Fibroblast of lung (primary cell): ENCODE data around the gene TRIP6. TPM values are rescaled to one million over a fixed set of nuclear protein-coding genes. Genes with fewer than 3 reads are reported as not detected.

Experiments used
- DNase-seq, 2 donors: peaks; one replicate each; pipeline versions ENCODE4 v3.0.0 to v3.0.0-alpha.2; 2010; ENCODE audit warnings: low read depth in 2 of 2
- H2AFZ ChIP-seq: 2 replicates; pipeline ENCODE4 v1.5.1; 2012; ENCODE audit warnings: low read length, control low read depth, inconsistent platforms
- H3K27ac ChIP-seq: 2 replicates; pipeline ENCODE4 v1.5.1; 2011; ENCODE audit warnings: low read length, control low read depth; ENCODE audit not compliant: insufficient read depth
- H3K27me3 ChIP-seq: 2 replicates; pipeline ENCODE4 v1.5.1; 2011; ENCODE audit warnings: mild to moderate bottlenecking, low read length; ENCODE audit not compliant: control insufficient read depth, insufficient read depth
- H3K36me3 ChIP-seq: 2 replicates; pipeline ENCODE4 v1.5.1; 2011; ENCODE audit warnings: low read length; ENCODE audit not compliant: control insufficient read depth, insufficient read depth
- H3K4me1 ChIP-seq: 2 replicates; pipeline ENCODE4 v1.5.1; 2011; ENCODE audit warnings: low read length; ENCODE audit not compliant: control insufficient read depth, insufficient read depth; ENCODE audit errors: extremely low read depth
- H3K4me2 ChIP-seq: 2 replicates; pipeline ENCODE4 v1.5.1; 2011; ENCODE audit warnings: low read length, control low read depth; ENCODE audit not compliant: insufficient read depth; ENCODE audit errors: extremely low read depth
- H3K4me3 ChIP-seq, 4 experiments: fragments of 200-600 bp in 1 of 4; sonication (generic) in 1 of 4; replicated peaks in 1 of 4; 2 replicates each; pipeline ENCODE4 v1.5.1; 2011 to 2016; ENCODE audit warnings: low read length in 4 of 4, low read depth in 3 of 4, mild to moderate bottlenecking in 3 of 4, control low read depth in 2 of 4, inconsistent platforms in 1 of 4, mixed read lengths in 1 of 4; ENCODE audit not compliant: insufficient read depth in 1 of 4; ENCODE audit errors: control extremely low read depth in 1 of 4
- H3K79me2 ChIP-seq: 2 replicates; pipeline ENCODE4 v1.5.1; 2012; ENCODE audit warnings: mild to moderate bottlenecking, low read length, inconsistent platforms; ENCODE audit not compliant: control insufficient read depth, insufficient read depth
- H3K9ac ChIP-seq: 2 replicates; pipeline ENCODE4 v1.5.1; 2011; ENCODE audit warnings: mild to moderate bottlenecking, low read length, control low read depth; ENCODE audit not compliant: insufficient read depth
- H3K9me3 ChIP-seq: 2 replicates; pipeline ENCODE4 v1.5.1; 2012; ENCODE audit warnings: low read depth, low read length; ENCODE audit not compliant: control insufficient read depth, insufficient read depth
- H4K20me1 ChIP-seq: 2 replicates; pipeline ENCODE4 v1.5.1; 2011; ENCODE audit warnings: low read length; ENCODE audit not compliant: control insufficient read depth, insufficient read depth; ENCODE audit errors: extremely low read depth
- EZH2 ChIP-seq: IDR thresholded peaks from 2 replicates; pipeline ENCODE4 v1.5.1; 2012; ENCODE audit warnings: low read length, control low read depth, mild to moderate bottlenecking; ENCODE audit errors: missing control alignments
- polyA plus RNA-seq, 2 donors: library from polyadenylated mRNA; depleted of rRNA in 1 of 2; stranded (reverse) in 1 of 2; unstranded in 1 of 2; fragments of >200 nt; gene quantifications; 2 replicates each; pipeline ENCODE4 v1.2.1, GENCODE V29; 2011 to 2012; ENCODE audit warnings: missing spikeins in 1 of 2
- total RNA-seq: library from RNA; depleted of rRNA; stranded (reverse); fragments of >200 nt; gene quantifications from 2 replicates; pipeline ENCODE4 v1.2.1, GENCODE V29; 2014
- TF ChIP-seq, protein P1 (sequence below), 2 donors: IDR thresholded peaks in 1 of 2; conservative IDR thresholded peaks in 1 of 2; 1 replicate in 1 of 2; 2 replicates in 1 of 2; pipeline ENCODE4 v1.5.1; 2011 to 2012; ENCODE audit warnings: low read length in 2 of 2, control low read depth in 1 of 2, inconsistent platforms in 1 of 2, low read depth in 1 of 2, mild to moderate bottlenecking in 1 of 2

TRIP6 gene
- total and polyA plus RNA-seq, 2 donors (not counting 1 experiment from before 2014, with no cell fraction given) = 76.2 to 96.1 TPM

DNA sequence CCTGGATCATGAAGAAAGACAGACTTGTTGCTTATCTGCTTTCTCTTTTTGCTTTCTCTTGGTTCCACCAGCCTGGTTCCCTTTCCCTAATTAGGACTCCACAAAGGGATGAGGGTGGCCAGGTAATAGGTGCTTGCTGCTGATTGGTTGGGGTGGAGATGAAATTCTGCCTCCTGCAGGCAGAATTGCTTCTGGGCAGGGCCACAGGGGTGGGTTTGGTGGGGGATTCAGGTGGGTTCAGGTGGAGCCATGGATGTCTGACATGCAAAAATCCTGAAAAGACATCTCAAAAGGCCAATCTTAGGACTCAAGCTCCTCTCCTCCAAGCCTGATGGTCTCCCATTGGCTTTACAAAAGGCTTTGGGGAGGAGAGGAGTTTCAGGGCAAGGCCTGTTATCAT lies 53.9 kb downstream of the TRIP6 start:
- Histone ChIP-seq H3K36me3 (no peaks in the 10 kb centered on the region), H3K9me3 (no peaks in the 10 kb centered on the region), H3K4me3 (no peak overlapping the region), H3K9ac (no peak overlapping the region), H4K20me1 (no peaks in the 10 kb centered on the region), H3K4me2 (no peak overlapping the region), H3K27me3 (no peaks in the 10 kb centered on the region), H2AFZ (no peak overlapping the region), H3K27ac (no peak overlapping the region), H3K79me2 (no peaks in the 10 kb centered on the region), H3K4me1 (no peaks in the 10 kb centered on the region)
- TF ChIP-seq, protein P1, sequence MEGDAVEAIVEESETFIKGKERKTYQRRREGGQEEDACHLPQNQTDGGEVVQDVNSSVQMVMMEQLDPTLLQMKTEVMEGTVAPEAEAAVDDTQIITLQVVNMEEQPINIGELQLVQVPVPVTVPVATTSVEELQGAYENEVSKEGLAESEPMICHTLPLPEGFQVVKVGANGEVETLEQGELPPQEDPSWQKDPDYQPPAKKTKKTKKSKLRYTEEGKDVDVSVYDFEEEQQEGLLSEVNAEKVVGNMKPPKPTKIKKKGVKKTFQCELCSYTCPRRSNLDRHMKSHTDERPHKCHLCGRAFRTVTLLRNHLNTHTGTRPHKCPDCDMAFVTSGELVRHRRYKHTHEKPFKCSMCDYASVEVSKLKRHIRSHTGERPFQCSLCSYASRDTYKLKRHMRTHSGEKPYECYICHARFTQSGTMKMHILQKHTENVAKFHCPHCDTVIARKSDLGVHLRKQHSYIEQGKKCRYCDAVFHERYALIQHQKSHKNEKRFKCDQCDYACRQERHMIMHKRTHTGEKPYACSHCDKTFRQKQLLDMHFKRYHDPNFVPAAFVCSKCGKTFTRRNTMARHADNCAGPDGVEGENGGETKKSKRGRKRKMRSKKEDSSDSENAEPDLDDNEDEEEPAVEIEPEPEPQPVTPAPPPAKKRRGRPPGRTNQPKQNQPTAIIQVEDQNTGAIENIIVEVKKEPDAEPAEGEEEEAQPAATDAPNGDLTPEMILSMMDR (conservative IDR thresholded peaks at IDR 0.05 in 1 of 2, IDR thresholded peaks at IDR 0.05 in 1 of 2; ENCODE audit: low read depth in 1 of 2, low read length in 2 of 2) = no peak
- TF ChIP-seq EZH2 = no peak
- DNase-seq = no peak

Other genes starting within 250 kb of the TRIP6 start
- under 0.01 TPM in 1 of 2 replicates, not detected in the other for gene TFR2, start 225.8 kb upstream of the TRIP6 start, total RNA-seq
- gene TFR2, start 225.8 kb upstream of the TRIP6 start, polyA plus RNA-seq = 0.08 and 0.16 TPM in 2 replicates
- gene ACTL6B, start 210.9 kb upstream of the TRIP6 start, total RNA-seq = not detected in 2 replicates
- gene ACTL6B, start 210.9 kb upstream of the TRIP6 start, polyA plus RNA-seq = not detected in 2 replicates
- gene GNB2, start 193.6 kb upstream of the TRIP6 start, total RNA-seq = 64.5 and 85.2 TPM in 2 replicates
- gene GNB2, start 193.6 kb upstream of the TRIP6 start, polyA plus RNA-seq = 145 and 170 TPM in 2 replicates
- 14.4 and 15.9 TPM in 2 replicates for gene GIGYF1, start 173.1 kb upstream of the TRIP6 start, total RNA-seq
- 3.8 and 4.0 TPM in 2 replicates for gene GIGYF1, start 173.1 kb upstream of the TRIP6 start, polyA plus RNA-seq
- gene POP7, start 161.3 kb upstream of the TRIP6 start, total RNA-seq = 31.1 and 31.9 TPM in 2 replicates
- gene POP7, start 161.3 kb upstream of the TRIP6 start, polyA plus RNA-seq = 19.4 and 22.9 TPM in 2 replicates
- gene EPO, start 146.9 kb upstream of the TRIP6 start, total RNA-seq = not detected in 2 replicates
- not detected in 2 replicates for gene EPO, start 146.9 kb upstream of the TRIP6 start, polyA plus RNA-seq
- gene ZAN, start 133.8 kb upstream of the TRIP6 start, total RNA-seq = not detected in 2 replicates
- gene ZAN, start 133.8 kb upstream of the TRIP6 start, polyA plus RNA-seq = not detected in 2 replicates
- gene EPHB4, start 39.9 kb upstream of the TRIP6 start, total RNA-seq = 75.8 and 98.8 TPM in 2 replicates
- 28.5 and 36.0 TPM in 2 replicates for gene EPHB4, start 39.9 kb upstream of the TRIP6 start, polyA plus RNA-seq
- 13.4 and 18.5 TPM in 2 replicates for gene SLC12A9, start 14.7 kb upstream of the TRIP6 start, total RNA-seq
- 6.6 and 7.1 TPM in 2 replicates for gene SLC12A9, start 14.7 kb upstream of the TRIP6 start, polyA plus RNA-seq
- 29.3 and 32.0 TPM in 2 replicates for gene SRRT, start 7.7 kb downstream of the TRIP6 start, total RNA-seq
- gene SRRT, start 7.7 kb downstream of the TRIP6 start, polyA plus RNA-seq = 33.7 and 56.9 TPM in 2 replicates
- gene UFSP1, start 22.3 kb downstream of the TRIP6 start, total RNA-seq = 4.0 and 7.7 TPM in 2 replicates
- gene UFSP1, start 22.3 kb downstream of the TRIP6 start, polyA plus RNA-seq = 0.53 and 1.1 TPM in 2 replicates
- under 0.01 and 0.26 TPM in 2 replicates for gene ACHE, start 28.5 kb downstream of the TRIP6 start, total RNA-seq
- 0.07 and 0.11 TPM in 2 replicates for gene ACHE, start 28.5 kb downstream of the TRIP6 start, polyA plus RNA-seq
- not detected in 2 replicates for gene MUC3A, start 82.1 kb downstream of the TRIP6 start, total RNA-seq
- 0.02 TPM in 1 of 2 replicates, not detected in the other for gene MUC3A, start 82.1 kb downstream of the TRIP6 start, polyA plus RNA-seq
- gene MUC12, start 102.2 kb downstream of the TRIP6 start, total RNA-seq = 0.50 and 0.51 TPM in 2 replicates
- gene MUC12, start 102.2 kb downstream of the TRIP6 start, polyA plus RNA-seq = 0.95 and 1.6 TPM in 2 replicates
- not detected in 2 replicates for gene MUC17, start 152.7 kb downstream of the TRIP6 start, total RNA-seq
- not detected in 2 replicates for gene MUC17, start 152.7 kb downstream of the TRIP6 start, polyA plus RNA-seq
- gene TRIM56, start 218.1 kb downstream of the TRIP6 start, total RNA-seq = 21.8 and 27.6 TPM in 2 replicates
- gene TRIM56, start 218.1 kb downstream of the TRIP6 start, polyA plus RNA-seq = 4.7 and 6.0 TPM in 2 replicates